SU-DHL-6 (cell line): ENCODE data around the gene STARD9.

Experiments
- H2AFZ ChIP-seq: fragments of 200-600 bp; sonication (generic); 2 replicates; pipeline ENCODE4 v1.6.1; 2014; ENCODE audit warnings: low read depth, mild to moderate bottlenecking, moderate library complexity, mixed read lengths, antibody characterized with exemption, low read length; ENCODE audit not compliant: severe bottlenecking
- H3F3A ChIP-seq: fragments of 200-600 bp; shearing (Covaris generic); 2 replicates; pipeline ENCODE4 v1.6.0; 2016; ENCODE audit warnings: antibody characterized with exemption, mild to moderate bottlenecking; ENCODE audit not compliant: insufficient read depth
- H3K27ac ChIP-seq: fragments of 200-600 bp; sonication (generic); 2 replicates; pipeline ENCODE4 v1.5.1; 2016; ENCODE audit warnings: low read depth, mild to moderate bottlenecking, low read length, moderate library complexity, mixed read lengths
- H3K27me3 ChIP-seq: fragments of 200-600 bp; sonication (generic), shearing (Covaris generic); 2 replicates; pipeline ENCODE4 v1.6.0; 2014; ENCODE audit warnings: mild to moderate bottlenecking, low read length
- H3K36me3 ChIP-seq: fragments of 200-600 bp; sonication (generic); 2 replicates; pipeline ENCODE4 v1.6.1; 2014; ENCODE audit warnings: mild to moderate bottlenecking, low read length, mixed read lengths
- H3K4me2 ChIP-seq: fragments of 300-600, 200-600 bp; shearing (Covaris generic), sonication (generic); 2 replicates; pipeline ENCODE4 v1.6.0; 2014; ENCODE audit warnings: low read length, low read depth, mild to moderate bottlenecking; ENCODE audit not compliant: poor library complexity, severe bottlenecking
- H3K4me3 ChIP-seq: fragments of 200-600 bp; sonication (generic); 2 replicates; pipeline ENCODE4 v1.5.1; 2014; ENCODE audit warnings: antibody characterized with exemption, low read length, mild to moderate bottlenecking, mixed read lengths; ENCODE audit not compliant: insufficient read depth, poor library complexity, severe bottlenecking
- H3K79me2 ChIP-seq: fragments of 200-600 bp; sonication (generic); 2 replicates; pipeline ENCODE4 v1.6.1; 2014; ENCODE audit warnings: mild to moderate bottlenecking, low read length, moderate library complexity; ENCODE audit not compliant: insufficient read depth
- H3K9ac ChIP-seq: fragments of 200-600 bp; sonication (generic); 2 replicates; pipeline ENCODE4 v1.7.0; 2014; ENCODE audit warnings: mild to moderate bottlenecking, low read length
- H3K9me2 ChIP-seq: fragments of 200-600 bp; sonication (generic); replicated peaks from 2 replicates; pipeline ENCODE4 v1.6.1; 2014; ENCODE audit warnings: low read length; ENCODE audit not compliant: insufficient read depth
- H3K9me3 ChIP-seq: fragments of 200-600 bp; sonication (generic); 2 replicates; pipeline ENCODE4 v1.6.1; 2014; ENCODE audit warnings: low read length, mixed read lengths; ENCODE audit not compliant: insufficient read depth
- H4K20me1 ChIP-seq: fragments of 200-600 bp; sonication (generic); 2 replicates; pipeline ENCODE4 v1.6.1; 2014; ENCODE audit warnings: low read depth, mild to moderate bottlenecking, antibody characterized with exemption, low read length, moderate library complexity, mixed read lengths
- EZH2phosphoT487 ChIP-seq: fragments of 200-600 bp; sonication (generic), shearing (Covaris generic); conservative IDR thresholded peaks from 2 replicates; pipeline ENCODE4 v1.6.1; 2018; ENCODE audit warnings: mild to moderate bottlenecking, antibody characterized with exemption, low read length, moderate library complexity, mixed read lengths
- TF ChIP-seq, protein P1 (sequence below): fragments of 200-600 bp; sonication (generic); IDR thresholded peaks from one replicate; pipeline ENCODE4 v1.5.1; 2017; ENCODE audit warnings: antibody characterized with exemption, mild to moderate bottlenecking, low read length, moderate library complexity; ENCODE audit not compliant: insufficient read depth, poor library complexity, severe bottlenecking

Gene STARD9

DNA sequence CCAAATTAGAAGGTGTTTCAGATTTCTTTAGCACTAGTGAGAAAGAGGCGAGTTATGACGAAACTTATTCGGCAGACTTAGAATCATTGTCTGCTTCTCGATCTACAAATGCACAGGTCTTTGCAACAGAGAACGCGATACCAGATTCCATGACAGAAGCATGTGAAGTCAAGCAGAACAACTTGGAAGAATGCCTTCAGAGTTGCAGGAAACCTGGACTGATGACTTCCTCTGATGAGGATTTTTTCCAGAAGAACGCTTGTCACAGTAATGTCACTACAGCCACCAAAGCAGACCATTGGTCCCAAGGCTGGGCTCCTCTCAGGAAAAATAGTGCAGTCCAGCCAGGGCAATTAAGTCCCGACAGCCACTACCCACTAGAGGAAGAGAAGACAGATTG is 110.9 kb downstream of the STARD9 start:
- no peak for TF ChIP-seq EZH2phosphoT487
- TF ChIP-seq, protein P1, sequence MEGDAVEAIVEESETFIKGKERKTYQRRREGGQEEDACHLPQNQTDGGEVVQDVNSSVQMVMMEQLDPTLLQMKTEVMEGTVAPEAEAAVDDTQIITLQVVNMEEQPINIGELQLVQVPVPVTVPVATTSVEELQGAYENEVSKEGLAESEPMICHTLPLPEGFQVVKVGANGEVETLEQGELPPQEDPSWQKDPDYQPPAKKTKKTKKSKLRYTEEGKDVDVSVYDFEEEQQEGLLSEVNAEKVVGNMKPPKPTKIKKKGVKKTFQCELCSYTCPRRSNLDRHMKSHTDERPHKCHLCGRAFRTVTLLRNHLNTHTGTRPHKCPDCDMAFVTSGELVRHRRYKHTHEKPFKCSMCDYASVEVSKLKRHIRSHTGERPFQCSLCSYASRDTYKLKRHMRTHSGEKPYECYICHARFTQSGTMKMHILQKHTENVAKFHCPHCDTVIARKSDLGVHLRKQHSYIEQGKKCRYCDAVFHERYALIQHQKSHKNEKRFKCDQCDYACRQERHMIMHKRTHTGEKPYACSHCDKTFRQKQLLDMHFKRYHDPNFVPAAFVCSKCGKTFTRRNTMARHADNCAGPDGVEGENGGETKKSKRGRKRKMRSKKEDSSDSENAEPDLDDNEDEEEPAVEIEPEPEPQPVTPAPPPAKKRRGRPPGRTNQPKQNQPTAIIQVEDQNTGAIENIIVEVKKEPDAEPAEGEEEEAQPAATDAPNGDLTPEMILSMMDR = no peak
- no peaks in the 10 kb centered on the region for H3K36me3 ChIP-seq
- no peak overlapping the region for H3K9ac ChIP-seq
- H3K27me3 ChIP-seq = no peaks in the 10 kb centered on the region
- no peak overlapping the region for H2AFZ ChIP-seq
- no peak overlapping the region for H3K4me3 ChIP-seq
- H3K9me3 ChIP-seq = no peaks in the 10 kb centered on the region
- H3K27ac ChIP-seq = no peak overlapping the region
- H3K79me2 ChIP-seq = no peaks in the 10 kb centered on the region
- no peaks in the 10 kb centered on the region for H4K20me1 ChIP-seq
- no peaks in the 10 kb centered on the region for H3K9me2 ChIP-seq
- no peak overlapping the region for H3K4me2 ChIP-seq
- no peaks in the 10 kb centered on the region for H3F3A ChIP-seq

DNA sequence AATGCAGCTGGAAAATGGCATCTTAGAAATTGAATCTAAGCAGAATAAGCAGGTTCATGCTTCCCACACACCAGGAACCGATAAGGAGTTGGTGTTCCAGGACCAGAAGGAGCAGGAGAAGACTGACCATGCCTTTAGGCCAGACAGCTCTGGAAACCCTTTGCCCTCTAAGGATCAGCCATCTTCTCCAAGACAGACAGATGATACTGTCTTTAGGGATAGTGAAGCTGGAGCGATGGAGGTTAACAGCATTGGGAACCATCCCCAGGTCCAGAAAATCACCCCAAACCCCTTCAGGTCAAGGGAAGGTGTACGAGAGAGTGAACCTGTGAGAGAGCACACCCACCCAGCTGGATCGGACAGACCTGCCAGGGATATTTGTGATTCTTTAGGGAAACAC is 112.3 kb downstream of the STARD9 start:
- Histone ChIP-seq H3K27ac (no peak overlapping the region), H3K9ac (no peak overlapping the region), H3K9me2 (no peaks in the 10 kb centered on the region), H4K20me1 (no peaks in the 10 kb centered on the region), H3K9me3 (no peaks in the 10 kb centered on the region), H3K4me3 (no peak overlapping the region), H3K4me2 (no peak overlapping the region), H3K79me2 (no peaks in the 10 kb centered on the region), H3F3A (no peaks in the 10 kb centered on the region), H3K27me3 (no peaks in the 10 kb centered on the region), H3K36me3 (no peaks in the 10 kb centered on the region), H2AFZ (no peak overlapping the region)
- TF ChIP-seq EZH2phosphoT487 = no peak
- TF ChIP-seq, protein P1 = no peak

DNA sequence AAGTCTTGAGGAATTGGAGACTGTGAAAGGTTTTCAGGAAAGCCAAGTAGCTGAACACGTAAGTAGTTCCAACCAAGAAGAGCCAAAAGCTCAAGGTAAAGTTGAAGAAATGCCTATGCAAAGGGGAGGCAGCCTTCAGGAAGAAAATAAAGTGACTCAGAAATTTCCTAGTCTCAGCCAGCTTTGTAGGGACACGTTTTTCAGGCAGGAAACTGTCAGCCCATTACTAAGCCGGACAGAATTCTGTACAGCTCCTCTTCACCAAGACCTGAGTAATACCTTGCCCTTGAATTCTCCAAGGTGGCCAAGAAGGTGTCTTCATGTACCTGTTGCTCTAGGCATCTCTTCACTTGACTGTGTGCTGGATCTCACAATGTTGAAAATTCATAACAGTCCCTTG is 112.9 kb downstream of the STARD9 start:
- Histone ChIP-seq H3K9me3 (no peaks in the 10 kb centered on the region), H3K36me3 (no peaks in the 10 kb centered on the region), H3K9me2 (no peaks in the 10 kb centered on the region), H3K9ac (no peak overlapping the region), H3K27ac (no peak overlapping the region), H3K4me3 (no peak overlapping the region), H3K4me2 (no peak overlapping the region), H4K20me1 (no peaks in the 10 kb centered on the region), H3F3A (no peaks in the 10 kb centered on the region), H3K79me2 (no peaks in the 10 kb centered on the region), H3K27me3 (no peaks in the 10 kb centered on the region), H2AFZ (no peak overlapping the region)
- TF ChIP-seq EZH2phosphoT487 = no peak
- TF ChIP-seq, protein P1 = no peak
